ENCODE data around the gene ADAMTS10. TPM values are rescaled to one million over a fixed set of nuclear protein-coding genes. Genes with fewer than 3 reads are reported as not detected.

Gene ADAMTS10
- total RNA-seq, 4 donors from 2014 or later = 15.7 to 45.3 (median 22.8) TPM

GRCh38 chr19:8532225-8532624 lies 78.3 kb downstream of the ADAMTS10 start:
- 68 to 75% methylated on average over 2 of the region's 2 CpGs for WGBS, 2 donors (ENCODE audit: low coverage in 1 of 2)
- Histone ChIP-seq H3K27me3 (no peaks in the 10 kb centered on the region), H3K9me3 (no peaks in the 10 kb centered on the region), H3K36me3 (no peaks in the 10 kb centered on the region), H3K27ac (no peak overlapping the region), H3K4me1 (peaks cover 0 to 3% (median 0%) of the 10 kb centered on the region in 3 donors), H3K4me3 (no peak overlapping the region)
- no peak for ATAC-seq
- TF ChIP-seq POLR2AphosphoS5 (IDR thresholded peaks at IDR 0.05) (no peak), CTCF (IDR thresholded peaks at IDR 0.05) (no peak), POLR2A (IDR thresholded peaks at IDR 0.05) (no peak), EP300 (IDR thresholded peaks at IDR 0.05) (no peak)

GRCh38 chr19:8531470-8531869 lies 79.0 kb downstream of the ADAMTS10 start:
- H3K4me3 ChIP-seq = no peak overlapping the region
- TF ChIP-seq CTCF (IDR thresholded peaks at IDR 0.05) = no peak
- no peak for TF ChIP-seq POLR2AphosphoS5 (IDR thresholded peaks at IDR 0.05)
- no peak for TF ChIP-seq EP300 (IDR thresholded peaks at IDR 0.05)
- TF ChIP-seq POLR2A (IDR thresholded peaks at IDR 0.05) = no peak
- peaks cover 0 to 11% (median 4%) of the 10 kb centered on the region in 3 donors for H3K4me1 ChIP-seq
- no peaks in the 10 kb centered on the region for H3K36me3 ChIP-seq
- H3K27me3 ChIP-seq = no peaks in the 10 kb centered on the region
- ATAC-seq = no peak
- no peaks in the 10 kb centered on the region for H3K9me3 ChIP-seq
- H3K27ac ChIP-seq = no peak overlapping the region
- 81 to 93% methylated on average over 2 to 5 of the region's 7 CpGs for WGBS, 2 donors (ENCODE audit: low coverage in 1 of 2)

Other genes starting within 250 kb of the ADAMTS10 start
- 10 to 100 TPM in 3 of 4 donors, 1 to 10 TPM in 1; 4.4 to 48.2 (median 19.4) TPM for gene ANGPTL4, start 246.6 kb downstream of the ADAMTS10 start, total RNA-seq
- gene RAB11B, start 220.4 kb downstream of the ADAMTS10 start, total RNA-seq = 10 to 100 TPM; 28.6 to 71.8 (median 36.1) TPM
- 100 to 1,000 TPM; 125 to 330 (median 237) TPM for gene MARCHF2, start 197.4 kb downstream of the ADAMTS10 start, total RNA-seq
- 100 to 1,000 TPM in 2 of 4 donors, 10 to 100 TPM in 2; 75.1 to 120 (median 101) TPM for gene HNRNPM, start 165.7 kb downstream of the ADAMTS10 start, total RNA-seq
- gene PRAM1, start 108.1 kb downstream of the ADAMTS10 start, total RNA-seq = 1 to 10 TPM in 1 of 4 donors, under 1 TPM in 3; 0.23 to 1.2 (median 0.45) TPM
- gene ZNF414, start 96.5 kb downstream of the ADAMTS10 start, total RNA-seq = 10 to 100 TPM in 2 of 4 donors, 1 to 10 TPM in 2; 3.6 to 18.9 (median 10.3) TPM
- gene MYO1F, start 33.3 kb downstream of the ADAMTS10 start, total RNA-seq = 10 to 100 TPM in 2 of 4 donors, 1 to 10 TPM in 2; 5.4 to 41.5 (median 10.3) TPM
- not detected for gene NFILZ, start 19.9 kb upstream of the ADAMTS10 start, total RNA-seq
- not detected for gene ACTL9, start 88.1 kb upstream of the ADAMTS10 start, total RNA-seq
- not detected for gene OR2Z1, start 110.9 kb upstream of the ADAMTS10 start, total RNA-seq
- gene ZNF558, start 221.6 kb upstream of the ADAMTS10 start, total RNA-seq = 10 to 100 TPM; 31.0 to 70.5 (median 50.0) TPM
- not detected for gene MBD3L1, start 221.7 kb upstream of the ADAMTS10 start, total RNA-seq